Neural cell (in vitro differentiated cells): ENCODE measurements around the gene CFAP20DC. TPM values are rescaled to one million over a fixed set of nuclear protein-coding genes. Genes with fewer than 3 reads are reported as not detected.

Experiments
- H2AFZ ChIP-seq: fragments of 200-600, 300-800 bp; sonication (generic), shearing (Covaris generic); 2 replicates; pipeline ENCODE4 v1.6.0; 2014; ENCODE audit warnings: low read depth, mild to moderate bottlenecking, antibody characterized with exemption, low read length, moderate library complexity
- H3F3A ChIP-seq: fragments of 200-600 bp; shearing (Covaris generic); 2 replicates; pipeline ENCODE4 v1.6.1; 2016; ENCODE audit warnings: mild to moderate bottlenecking, moderate library complexity, mixed read lengths, antibody characterized with exemption, low read length; ENCODE audit not compliant: insufficient read depth, poor library complexity, severe bottlenecking
- H3K27ac ChIP-seq: fragments of 200-600, 300-800 bp; sonication (generic), shearing (Covaris generic); 2 replicates; pipeline ENCODE4 v1.5.1; 2014; ENCODE audit warnings: mild to moderate bottlenecking, low read length, moderate library complexity
- H3K27me3 ChIP-seq: fragments of 300-800, 200-600 bp; sonication (generic), shearing (Covaris generic); 2 replicates; pipeline ENCODE4 v1.6.0; 2014; ENCODE audit warnings: mild to moderate bottlenecking, low read depth, low read length, moderate library complexity; ENCODE audit not compliant: insufficient read depth
- H3K36me3 ChIP-seq: fragments of 300-800, 200-600 bp; sonication (generic), shearing (Covaris generic); 2 replicates; pipeline ENCODE4 v1.5.1; 2014; ENCODE audit warnings: mild to moderate bottlenecking, antibody characterized with exemption, low read length, moderate library complexity; ENCODE audit not compliant: insufficient read depth
- H3K4me2 ChIP-seq: fragments of 300-800, 200-600 bp; sonication (generic), shearing (Covaris generic); 2 replicates; pipeline ENCODE4 v1.6.0; 2014; ENCODE audit warnings: mild to moderate bottlenecking, low read length
- H3K4me3 ChIP-seq: fragments of 300-800, 200-600 bp; sonication (generic), shearing (Covaris generic); 2 replicates; pipeline ENCODE4 v1.5.1; 2014; ENCODE audit warnings: mild to moderate bottlenecking, low read length, moderate library complexity
- H3K79me2 ChIP-seq: fragments of 200-600 bp; shearing (Covaris generic); replicated peaks from 2 replicates; pipeline ENCODE4 v1.6.0; 2014; ENCODE audit warnings: mild to moderate bottlenecking, low read length, moderate library complexity; ENCODE audit not compliant: insufficient read depth
- H3K9ac ChIP-seq: fragments of 300-800, 200-600 bp; sonication (generic), shearing (Covaris generic); 2 replicates; pipeline ENCODE4 v1.6.1; 2016; ENCODE audit warnings: mild to moderate bottlenecking, low read length, mixed read lengths
- H3K9me2 ChIP-seq: fragments of 200-600 bp; shearing (Covaris generic); 2 replicates; pipeline ENCODE4 v1.6.1; 2016; ENCODE audit warnings: mild to moderate bottlenecking, low read length, mixed read lengths; ENCODE audit not compliant: insufficient read depth
- H3K9me3 ChIP-seq: fragments of 200-600, 300-800 bp; sonication (generic), shearing (Covaris generic); 2 replicates; pipeline ENCODE4 v1.6.1; 2016; ENCODE audit warnings: mild to moderate bottlenecking, mixed run types, low read length, moderate library complexity, mixed read lengths
- H4K20me1 ChIP-seq: fragments of 200-600 bp; shearing (Covaris generic); 2 replicates; pipeline ENCODE4 v1.6.1; 2016; ENCODE audit warnings: mild to moderate bottlenecking, mixed run types; ENCODE audit not compliant: insufficient read depth
- CTCF ChIP-seq: fragments of 450-650 bp; IDR thresholded peaks from 2 replicates; pipeline ENCODE4 v1.5.1; 2014; ENCODE audit warnings: antibody characterized with exemption, mild to moderate bottlenecking, moderate library complexity; ENCODE audit not compliant: poor library complexity, severe bottlenecking
- EP300 ChIP-seq: fragments of 450-650 bp; conservative IDR thresholded peaks from 2 replicates; pipeline ENCODE4 v1.6.1; 2014; ENCODE audit warnings: antibody characterized with exemption, mild to moderate bottlenecking, moderate library complexity; ENCODE audit not compliant: poor library complexity, severe bottlenecking
- EZH2 ChIP-seq: fragments of 200-600, 300-800 bp; shearing (Covaris generic), sonication (generic); IDR thresholded peaks from 2 replicates; pipeline ENCODE4 v1.6.1; 2014; ENCODE audit warnings: antibody characterized with exemption, low read length, borderline replicate concordance, mild to moderate bottlenecking; ENCODE audit not compliant: insufficient read depth, poor library complexity, severe bottlenecking
- MXI1 ChIP-seq: fragments of 450-650 bp; conservative IDR thresholded peaks from 2 replicates; pipeline ENCODE4 v1.6.1; 2014; ENCODE audit warnings: antibody characterized with exemption, mild to moderate bottlenecking; ENCODE audit not compliant: poor library complexity, severe bottlenecking
- POLR2AphosphoS5 ChIP-seq: IDR thresholded peaks from 2 replicates; pipeline ENCODE4 v1.6.1; 2012
- RAD21 ChIP-seq: fragments of 450-650 bp; conservative IDR thresholded peaks from 2 replicates; pipeline ENCODE4 v1.6.1; 2014; ENCODE audit warnings: antibody characterized with exemption, mild to moderate bottlenecking, moderate library complexity
- SMC3 ChIP-seq: fragments of 450-650 bp; conservative IDR thresholded peaks from 2 replicates; pipeline ENCODE4 v1.6.1; 2014; ENCODE audit warnings: antibody characterized with exemption, mild to moderate bottlenecking, moderate library complexity; ENCODE audit not compliant: poor library complexity
- TAF1 ChIP-seq: IDR thresholded peaks from 2 replicates; pipeline ENCODE4 v1.6.1; 2012; ENCODE audit warnings: low read depth
- polyA plus RNA-seq: library from polyadenylated mRNA; depleted of rRNA; stranded (reverse); fragments of >200 nt; gene quantifications from 2 replicates; pipeline ENCODE4 v1.2.3, GENCODE V29; 2014
- TF ChIP-seq, protein P1 (sequence below): IDR thresholded peaks from 2 replicates; pipeline ENCODE4 v1.6.1; 2012; ENCODE audit warnings: borderline replicate concordance

CFAP20DC gene
- polyA plus RNA-seq, 1 donor from 2014 or later, result not detected

GRCh38 chr3:58708116-58708791, 341.6 kb downstream of the CFAP20DC start:
- no peaks in the 10 kb centered on the region for H4K20me1 ChIP-seq
- H3K9ac ChIP-seq, result no peak overlapping the region
- no peaks in the 10 kb centered on the region for H3F3A ChIP-seq
- TF ChIP-seq TAF1, result no peak
- no peak for TF ChIP-seq RAD21
- TF ChIP-seq EP300, result no peak
- TF ChIP-seq CTCF, result no peak
- no peak for TF ChIP-seq POLR2AphosphoS5
- TF ChIP-seq, protein P1, sequence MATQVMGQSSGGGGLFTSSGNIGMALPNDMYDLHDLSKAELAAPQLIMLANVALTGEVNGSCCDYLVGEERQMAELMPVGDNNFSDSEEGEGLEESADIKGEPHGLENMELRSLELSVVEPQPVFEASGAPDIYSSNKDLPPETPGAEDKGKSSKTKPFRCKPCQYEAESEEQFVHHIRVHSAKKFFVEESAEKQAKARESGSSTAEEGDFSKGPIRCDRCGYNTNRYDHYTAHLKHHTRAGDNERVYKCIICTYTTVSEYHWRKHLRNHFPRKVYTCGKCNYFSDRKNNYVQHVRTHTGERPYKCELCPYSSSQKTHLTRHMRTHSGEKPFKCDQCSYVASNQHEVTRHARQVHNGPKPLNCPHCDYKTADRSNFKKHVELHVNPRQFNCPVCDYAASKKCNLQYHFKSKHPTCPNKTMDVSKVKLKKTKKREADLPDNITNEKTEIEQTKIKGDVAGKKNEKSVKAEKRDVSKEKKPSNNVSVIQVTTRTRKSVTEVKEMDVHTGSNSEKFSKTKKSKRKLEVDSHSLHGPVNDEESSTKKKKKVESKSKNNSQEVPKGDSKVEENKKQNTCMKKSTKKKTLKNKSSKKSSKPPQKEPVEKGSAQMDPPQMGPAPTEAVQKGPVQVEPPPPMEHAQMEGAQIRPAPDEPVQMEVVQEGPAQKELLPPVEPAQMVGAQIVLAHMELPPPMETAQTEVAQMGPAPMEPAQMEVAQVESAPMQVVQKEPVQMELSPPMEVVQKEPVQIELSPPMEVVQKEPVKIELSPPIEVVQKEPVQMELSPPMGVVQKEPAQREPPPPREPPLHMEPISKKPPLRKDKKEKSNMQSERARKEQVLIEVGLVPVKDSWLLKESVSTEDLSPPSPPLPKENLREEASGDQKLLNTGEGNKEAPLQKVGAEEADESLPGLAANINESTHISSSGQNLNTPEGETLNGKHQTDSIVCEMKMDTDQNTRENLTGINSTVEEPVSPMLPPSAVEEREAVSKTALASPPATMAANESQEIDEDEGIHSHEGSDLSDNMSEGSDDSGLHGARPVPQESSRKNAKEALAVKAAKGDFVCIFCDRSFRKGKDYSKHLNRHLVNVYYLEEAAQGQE, result no peak
- TF ChIP-seq SMC3, result no peak
- TF ChIP-seq MXI1, result no peak
- TF ChIP-seq EZH2, result no peak
- H3K27ac ChIP-seq, result no peak overlapping the region
- no peaks in the 10 kb centered on the region for H3K79me2 ChIP-seq
- no peak overlapping the region for H2AFZ ChIP-seq
- H3K9me3 ChIP-seq, result no peaks in the 10 kb centered on the region
- no peaks in the 10 kb centered on the region for H3K27me3 ChIP-seq
- no peaks in the 10 kb centered on the region for H3K36me3 ChIP-seq
- H3K4me3 ChIP-seq, result no peak overlapping the region
- H3K4me2 ChIP-seq, result no peak overlapping the region
- H3K9me2 ChIP-seq, result no peaks in the 10 kb centered on the region

GRCh38 chr3:58707390-58707930, 342.4 kb downstream of the CFAP20DC start:
- Histone ChIP-seq H3F3A (no peaks in the 10 kb centered on the region), H3K79me2 (no peaks in the 10 kb centered on the region), H4K20me1 (no peaks in the 10 kb centered on the region), H3K9me2 (no peaks in the 10 kb centered on the region), H3K9ac (no peak overlapping the region), H3K36me3 (no peaks in the 10 kb centered on the region), H3K27ac (no peak overlapping the region), H3K9me3 (no peaks in the 10 kb centered on the region), H3K4me2 (no peak overlapping the region), H3K27me3 (no peaks in the 10 kb centered on the region), H3K4me3 (no peak overlapping the region), H2AFZ (no peak overlapping the region)
- TF ChIP-seq SMC3, result no peak
- TF ChIP-seq, protein P1, result no peak
- no peak for TF ChIP-seq EZH2
- no peak for TF ChIP-seq CTCF
- no peak for TF ChIP-seq TAF1
